Osteoblast (primary cell): ENCODE data around the gene LTBP1. TPM values are rescaled to one million over a fixed set of nuclear protein-coding genes. Genes with fewer than 3 reads are reported as not detected.

Source experiments
- DNase-seq: peaks from one replicate; pipeline ENCODE4 v3.0.0; 2011; ENCODE audit warnings: low spot score, mixed read lengths; ENCODE audit not compliant: insufficient read length; ENCODE audit errors: missing footprints
- H2AFZ ChIP-seq: 2 replicates; pipeline ENCODE4 v1.6.0; 2011; ENCODE audit warnings: mild to moderate bottlenecking, low read length
- H3K27ac ChIP-seq: 2 replicates; pipeline ENCODE4 v1.5.1; 2011; ENCODE audit warnings: mild to moderate bottlenecking, low read depth, low read length, moderate library complexity
- H3K27me3 ChIP-seq: 2 replicates; pipeline ENCODE4 v1.6.0; 2012; ENCODE audit warnings: mild to moderate bottlenecking, control low read depth, inconsistent platforms, low read length, moderate library complexity; ENCODE audit not compliant: insufficient read depth
- H3K36me3 ChIP-seq: 2 replicates; pipeline ENCODE4 v1.5.1; 2011; ENCODE audit warnings: mild to moderate bottlenecking, low read length, control low read depth, moderate library complexity; ENCODE audit not compliant: insufficient read depth
- H3K4me1 ChIP-seq: 2 replicates; pipeline ENCODE4 v1.5.1; 2011; ENCODE audit warnings: mild to moderate bottlenecking, low read length, control low read depth, moderate library complexity; ENCODE audit not compliant: insufficient read depth
- H3K4me2 ChIP-seq: 2 replicates; pipeline ENCODE4 v1.6.0; 2011; ENCODE audit warnings: mild to moderate bottlenecking, low read length; ENCODE audit not compliant: insufficient read depth
- H3K4me3 ChIP-seq: fragments of 200-600 bp; sonication (generic); 3 replicates; pipeline ENCODE4 v1.5.1; 2012; ENCODE audit warnings: mild to moderate bottlenecking, low read length, inconsistent platforms; ENCODE audit not compliant: insufficient read depth
- H3K79me2 ChIP-seq: 2 replicates; pipeline ENCODE4 v1.6.0; 2012; ENCODE audit warnings: mild to moderate bottlenecking, low read length, control low read depth, inconsistent platforms; ENCODE audit not compliant: insufficient read depth
- H3K9me3 ChIP-seq: 2 replicates; pipeline ENCODE4 v1.5.1; 2011; ENCODE audit warnings: low read depth, low read length, control low read depth
- H4K20me1 ChIP-seq: 2 replicates; pipeline ENCODE4 v1.6.0; 2012; ENCODE audit warnings: mild to moderate bottlenecking, low read length, control low read depth; ENCODE audit not compliant: insufficient read depth
- CTCF ChIP-seq: IDR thresholded peaks from 2 replicates; pipeline ENCODE4 v1.5.1; 2011; ENCODE audit warnings: mild to moderate bottlenecking, low read depth, low read length, moderate library complexity; ENCODE audit errors: extremely low read depth
- total RNA-seq: library from RNA; depleted of rRNA; stranded (reverse); fragments of >200 nt; gene quantifications from 2 replicates; pipeline ENCODE4 v1.2.3, GENCODE V29; 2012

Gene LTBP1
- total RNA-seq, 1 donor: 224 TPM

GRCh38 chr2:33425161-33425560, 478.4 kb downstream of the LTBP1 start:
- no peak overlapping the region for H3K27ac ChIP-seq
- no peak overlapping the region for H3K4me3 ChIP-seq
- no peaks in the 10 kb centered on the region for H3K79me2 ChIP-seq
- H4K20me1 ChIP-seq: no peaks in the 10 kb centered on the region
- H3K27me3 ChIP-seq: no peaks in the 10 kb centered on the region
- no peaks in the 10 kb centered on the region for H3K9me3 ChIP-seq
- peak overlapping the region; percentile 41 for H2AFZ ChIP-seq
- H3K4me1 ChIP-seq: peaks cover 20% of the 10 kb centered on the region
- no peak for TF ChIP-seq CTCF
- no peak for DNase-seq
- H3K4me2 ChIP-seq: no peak overlapping the region
- H3K36me3 ChIP-seq: no peaks in the 10 kb centered on the region

GRCh38 chr2:33425586-33426031, 478.9 kb downstream of the LTBP1 start:
- H4K20me1 ChIP-seq: no peaks in the 10 kb centered on the region

GRCh38 chr2:33426666-33427231, 480.0 kb downstream of the LTBP1 start:
- no peak overlapping the region for H2AFZ ChIP-seq
- H3K9me3 ChIP-seq: no peaks in the 10 kb centered on the region
- no peaks in the 10 kb centered on the region for H3K79me2 ChIP-seq
- H3K36me3 ChIP-seq: no peaks in the 10 kb centered on the region
- H3K4me3 ChIP-seq: no peak overlapping the region
- peak overlapping the region; percentile 7 for H3K4me2 ChIP-seq
- no peaks in the 10 kb centered on the region for H4K20me1 ChIP-seq
- H3K4me1 ChIP-seq: peaks cover 20% of the 10 kb centered on the region
- H3K27ac ChIP-seq: peak overlapping the region; percentile 57
- no peaks in the 10 kb centered on the region for H3K27me3 ChIP-seq
- no peak for TF ChIP-seq CTCF
- DNase-seq: peak; percentile 87

More at GRCh38 chr2:33425586-33426031, 478.9 kb downstream of the LTBP1 start:
- H3K79me2 ChIP-seq: no peaks in the 10 kb centered on the region
- no peak overlapping the region for H3K4me2 ChIP-seq
- H3K27me3 ChIP-seq: no peaks in the 10 kb centered on the region
- H2AFZ ChIP-seq: peak overlapping the region; percentile 41
- H3K27ac ChIP-seq: no peak overlapping the region
- H3K4me3 ChIP-seq: no peak overlapping the region
- DNase-seq: no peak
- no peaks in the 10 kb centered on the region for H3K9me3 ChIP-seq
- no peaks in the 10 kb centered on the region for H3K36me3 ChIP-seq
- H3K4me1 ChIP-seq: peaks cover 20% of the 10 kb centered on the region
- no peak for TF ChIP-seq CTCF

- TF ChIP-seq CTCF: no peak
- Histone ChIP-seq H3K27ac (no peak overlapping the region), H3K4me1 (peaks cover 22% of the 10 kb centered on the region), H3K36me3 (no peaks in the 10 kb centered on the region), H3K9me3 (no peaks in the 10 kb centered on the region), H3K27me3 (no peaks in the 10 kb centered on the region), H4K20me1 (no peaks in the 10 kb centered on the region), H2AFZ (no peak overlapping the region), H3K79me2 (no peaks in the 10 kb centered on the region), H3K4me3 (no peak overlapping the region), H3K4me2 (no peak overlapping the region)
- no peak for DNase-seq
Observed at GRCh38 chr2:33430077-33430476, 483.3 kb downstream of the LTBP1 start.
